D721Med (cell line): Measurements from ENCODE around the gene IQCC.

Source experiments
- DNase-seq: peaks from one replicate; pipeline ENCODE4 v3.0.0; 2011; ENCODE audit warnings: low spot score; ENCODE audit not compliant: insufficient read length
- FAIRE-seq: peaks from 2 replicates; lab custom pipeline; 2011; peaks lifted over from hg19 to GRCh38; lab: Jason Lieb, UNC
- TF ChIP-seq, protein P1 (sequence below): IDR thresholded peaks from 2 replicates; pipeline ENCODE4 v1.5.1; 2012; ENCODE audit warnings: mild to moderate bottlenecking, control low read depth; ENCODE audit not compliant: insufficient read depth; ENCODE audit errors: missing control alignments

IQCC gene

DNA sequence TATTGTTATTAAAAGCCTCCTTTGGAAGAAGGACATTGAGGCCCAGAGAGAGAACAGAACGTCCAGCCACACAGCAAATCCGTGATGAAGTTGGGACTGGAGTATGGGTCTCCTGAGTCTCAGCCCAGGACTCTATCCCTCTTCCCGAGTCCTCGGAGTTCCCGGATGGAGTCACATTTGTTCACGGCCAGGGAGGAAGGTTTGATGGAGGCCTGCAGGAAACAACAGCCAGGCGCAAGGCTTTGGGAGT, 26.4 kb upstream of the IQCC start:
- FAIRE-seq (no peak), DNase-seq (no peak)

DNA sequence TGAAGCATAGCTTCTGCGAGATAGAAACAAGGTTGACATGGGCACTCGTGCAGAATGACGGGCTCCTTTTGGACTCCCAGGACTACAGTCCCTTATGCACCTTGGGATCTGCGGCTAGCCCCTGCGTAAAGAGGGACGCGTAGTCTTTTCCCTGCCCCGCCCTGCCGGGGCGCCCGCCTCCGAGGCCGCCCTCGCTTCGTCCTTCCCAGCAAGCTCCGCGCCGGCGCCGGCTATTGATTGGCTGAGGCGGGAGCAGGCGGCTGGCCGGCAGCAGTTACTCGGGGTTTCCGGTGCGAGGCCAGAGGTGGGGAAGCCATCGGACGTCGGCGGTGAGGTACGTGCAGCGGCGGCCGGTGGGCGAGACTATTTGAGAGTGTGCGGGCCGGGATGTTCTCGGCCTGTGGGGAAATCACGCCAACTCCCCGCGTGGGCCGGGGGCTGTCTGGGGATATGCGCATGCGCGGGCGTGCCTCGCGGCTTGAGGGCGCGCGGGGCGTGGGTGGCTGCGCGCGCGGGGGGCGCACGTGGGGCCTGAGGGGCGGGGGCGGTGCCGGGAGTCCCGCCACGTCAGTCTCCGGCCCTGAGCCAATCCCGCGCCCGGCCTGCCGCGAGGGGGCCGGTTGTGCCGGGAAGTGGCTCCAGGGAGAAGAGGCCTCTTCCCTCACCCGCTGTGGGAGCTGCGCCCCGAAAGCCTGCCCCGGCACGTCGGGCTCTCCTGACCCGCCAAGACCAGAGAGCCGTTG, 25.9 kb upstream of the IQCC start, which contains the start of gene TXLNA:
TXLNA (plus strand) TSS at position 233 of the 743 bp plus-strand sequence. CDS start 671 bp downstream, outside the sequence.
- DNase-seq (peak; percentile 87), FAIRE-seq (no peak)
- TF ChIP-seq, protein P1, sequence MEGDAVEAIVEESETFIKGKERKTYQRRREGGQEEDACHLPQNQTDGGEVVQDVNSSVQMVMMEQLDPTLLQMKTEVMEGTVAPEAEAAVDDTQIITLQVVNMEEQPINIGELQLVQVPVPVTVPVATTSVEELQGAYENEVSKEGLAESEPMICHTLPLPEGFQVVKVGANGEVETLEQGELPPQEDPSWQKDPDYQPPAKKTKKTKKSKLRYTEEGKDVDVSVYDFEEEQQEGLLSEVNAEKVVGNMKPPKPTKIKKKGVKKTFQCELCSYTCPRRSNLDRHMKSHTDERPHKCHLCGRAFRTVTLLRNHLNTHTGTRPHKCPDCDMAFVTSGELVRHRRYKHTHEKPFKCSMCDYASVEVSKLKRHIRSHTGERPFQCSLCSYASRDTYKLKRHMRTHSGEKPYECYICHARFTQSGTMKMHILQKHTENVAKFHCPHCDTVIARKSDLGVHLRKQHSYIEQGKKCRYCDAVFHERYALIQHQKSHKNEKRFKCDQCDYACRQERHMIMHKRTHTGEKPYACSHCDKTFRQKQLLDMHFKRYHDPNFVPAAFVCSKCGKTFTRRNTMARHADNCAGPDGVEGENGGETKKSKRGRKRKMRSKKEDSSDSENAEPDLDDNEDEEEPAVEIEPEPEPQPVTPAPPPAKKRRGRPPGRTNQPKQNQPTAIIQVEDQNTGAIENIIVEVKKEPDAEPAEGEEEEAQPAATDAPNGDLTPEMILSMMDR: no peak

More for the DNA sequence above, 26.4 kb upstream of the IQCC start:
- TF ChIP-seq, protein P1: no peak

DNA sequence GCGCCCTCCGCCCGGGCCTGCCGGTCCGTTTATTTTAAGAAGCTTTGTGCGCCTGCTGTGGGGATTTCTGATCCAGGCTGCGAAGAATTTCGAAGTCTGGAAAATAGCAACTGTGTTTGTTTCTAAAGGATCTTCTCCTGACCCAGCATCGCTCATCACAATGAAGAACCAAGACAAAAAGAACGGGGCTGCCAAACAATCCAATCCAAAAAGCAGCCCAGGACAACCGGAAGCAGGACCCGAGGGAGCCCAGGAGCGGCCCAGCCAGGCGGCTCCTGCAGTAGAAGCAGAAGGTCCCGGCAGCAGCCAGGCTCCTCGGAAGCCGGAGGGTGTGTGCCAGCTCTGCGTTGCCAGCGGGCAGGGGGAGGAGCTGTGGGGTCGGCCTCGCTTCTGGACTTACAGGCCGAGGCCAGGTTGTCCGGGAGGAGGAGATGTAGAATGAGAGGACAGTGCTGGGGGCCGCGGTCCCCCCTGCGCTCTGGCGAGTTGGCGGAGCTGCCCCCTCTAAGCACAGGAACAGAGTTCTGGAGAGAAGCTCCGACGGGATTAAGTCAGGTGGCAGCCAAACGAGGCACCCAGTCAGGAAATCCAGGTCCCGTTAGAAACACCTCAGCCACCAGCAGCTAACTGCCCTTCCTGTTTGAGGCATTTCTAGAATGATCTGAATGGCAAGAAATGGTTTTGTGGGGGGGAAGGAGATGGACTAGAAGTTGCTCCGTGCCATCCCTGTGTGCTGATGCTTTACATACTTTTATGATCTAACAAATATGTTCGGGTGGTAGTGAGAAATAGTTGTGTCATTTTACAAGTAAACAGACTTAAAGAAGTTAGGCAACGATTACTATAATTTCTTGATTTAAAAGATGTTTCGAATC, 25.0 kb upstream of the IQCC start:
- TF ChIP-seq, protein P1: no peak
- DNase-seq (no peak), FAIRE-seq (no peak)

DNA sequence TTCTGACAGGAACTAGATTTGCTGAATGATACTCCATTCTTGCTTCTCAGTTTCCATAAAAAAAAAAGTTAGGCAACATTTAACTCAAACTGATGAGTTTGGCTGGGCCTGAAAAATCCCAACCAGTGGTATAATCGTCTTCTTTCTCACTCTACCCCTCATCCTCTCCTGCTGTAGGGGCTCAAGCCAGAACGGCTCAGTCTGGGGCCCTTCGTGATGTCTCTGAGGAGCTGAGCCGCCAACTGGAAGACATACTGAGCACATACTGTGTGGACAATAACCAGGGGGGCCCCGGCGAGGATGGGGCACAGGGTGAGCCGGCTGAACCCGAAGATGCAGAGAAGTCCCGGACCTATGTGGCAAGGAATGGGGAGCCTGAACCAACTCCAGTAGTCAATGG, 24.4 kb upstream of the IQCC start:
- DNase-seq: no peak
- TF ChIP-seq, protein P1: no peak
- no peak for FAIRE-seq

DNA sequence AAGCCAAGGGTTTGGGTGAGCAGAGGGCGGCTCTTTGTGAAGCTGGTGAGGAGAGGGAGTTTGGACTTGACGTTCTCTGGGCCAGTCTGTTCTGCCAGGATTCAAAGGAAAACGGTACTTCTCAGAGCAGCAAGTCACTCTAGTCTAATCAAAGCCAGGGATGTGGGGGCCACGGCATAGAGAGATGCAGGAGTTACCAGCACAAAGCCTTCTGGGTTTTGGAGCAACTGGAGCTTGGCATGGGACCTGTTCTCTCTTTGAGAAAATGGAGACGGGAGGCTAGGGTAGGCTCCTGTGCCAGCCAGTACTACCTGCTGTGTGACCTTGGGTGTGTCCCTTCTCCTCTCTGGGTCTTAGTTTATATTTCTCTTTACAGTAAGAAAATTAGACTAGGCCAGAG, 23.9 kb upstream of the IQCC start:
- no peak for FAIRE-seq
- no peak for DNase-seq

DNA sequence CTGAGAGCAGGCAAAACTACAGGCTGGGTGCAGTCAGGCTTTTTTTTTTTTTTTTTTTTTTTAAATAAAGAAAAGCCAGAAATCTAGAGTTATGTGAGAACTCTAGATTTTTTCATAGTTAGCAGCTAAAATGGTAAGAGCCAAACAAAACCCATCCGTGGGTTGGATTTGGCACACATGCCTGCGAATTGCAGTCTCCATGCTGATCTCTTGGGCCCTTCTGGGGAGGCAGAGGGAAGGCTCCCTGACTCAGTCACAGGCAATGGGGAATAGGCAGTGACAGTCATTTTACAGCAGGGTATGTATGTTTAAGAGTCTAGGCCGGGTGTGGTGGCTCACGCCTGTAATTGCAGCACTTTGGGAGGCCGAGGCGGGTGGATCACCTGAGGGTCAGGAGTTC, 23.4 kb upstream of the IQCC start:
- TF ChIP-seq, protein P1: no peak
- no peak for FAIRE-seq
- DNase-seq: no peak

More for the DNA sequence above, 23.9 kb upstream of the IQCC start:
- TF ChIP-seq, protein P1: no peak

DNA sequence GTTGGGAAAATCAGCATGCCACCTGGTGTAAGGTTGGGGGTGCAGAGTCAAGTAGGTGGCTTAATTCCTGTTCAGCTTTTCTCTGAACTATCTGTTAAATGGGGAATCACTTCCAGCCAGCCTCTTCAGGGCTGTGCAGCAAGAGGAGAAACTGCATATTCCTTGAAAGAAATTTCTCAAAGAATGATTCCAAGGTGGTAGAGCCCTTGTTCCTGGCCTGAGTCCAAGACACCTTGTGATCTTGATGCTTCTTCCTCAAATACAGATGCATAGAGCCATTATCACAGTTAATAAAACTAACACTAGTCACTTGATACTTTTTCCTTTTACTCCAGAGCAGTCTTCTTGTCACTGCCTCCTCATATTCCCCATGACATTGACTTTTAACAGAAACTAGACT, 20.8 kb upstream of the IQCC start:
- no peak for FAIRE-seq
- TF ChIP-seq, protein P1: no peak
- DNase-seq: no peak
